ENCODE results near the gene EHBP1L1.

EHBP1L1 gene

DNA sequence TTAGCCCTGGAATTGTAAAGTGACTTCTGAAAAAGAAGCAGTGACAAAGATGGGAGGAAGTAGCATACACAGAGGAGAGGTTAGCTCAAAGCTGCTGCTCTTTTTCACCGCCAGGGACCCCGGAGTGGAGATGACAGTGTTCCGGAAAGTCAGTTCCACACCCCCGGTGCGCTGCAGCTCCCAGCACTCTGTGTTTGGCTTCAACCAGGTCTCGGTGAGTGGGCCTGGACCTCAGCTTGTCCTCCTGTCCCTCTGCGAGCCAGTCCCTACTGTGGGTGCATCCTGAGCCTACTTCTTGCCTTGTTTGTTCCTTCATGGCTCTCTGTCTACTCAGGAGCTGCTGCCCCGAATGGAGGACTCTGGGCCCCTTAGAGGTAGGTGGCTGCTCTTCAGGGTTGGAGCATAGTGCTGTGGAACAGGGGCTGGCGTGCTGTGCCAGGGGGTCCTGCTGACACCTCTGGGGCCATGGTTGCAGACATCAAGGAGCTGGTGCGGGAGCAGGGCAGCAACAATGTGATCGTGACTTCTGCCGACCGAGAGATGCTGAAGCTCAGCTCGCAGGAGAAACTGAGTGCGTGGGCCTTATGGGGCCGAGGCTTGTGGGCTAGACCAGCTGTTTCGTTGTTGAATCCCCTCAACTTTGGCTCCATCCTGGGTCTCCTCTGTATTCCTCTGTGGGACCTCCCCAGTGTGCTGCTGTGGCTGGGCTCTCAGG lies 41.4 kb downstream of the EHBP1L1 start:
- DNase-seq = no peak

DNA sequence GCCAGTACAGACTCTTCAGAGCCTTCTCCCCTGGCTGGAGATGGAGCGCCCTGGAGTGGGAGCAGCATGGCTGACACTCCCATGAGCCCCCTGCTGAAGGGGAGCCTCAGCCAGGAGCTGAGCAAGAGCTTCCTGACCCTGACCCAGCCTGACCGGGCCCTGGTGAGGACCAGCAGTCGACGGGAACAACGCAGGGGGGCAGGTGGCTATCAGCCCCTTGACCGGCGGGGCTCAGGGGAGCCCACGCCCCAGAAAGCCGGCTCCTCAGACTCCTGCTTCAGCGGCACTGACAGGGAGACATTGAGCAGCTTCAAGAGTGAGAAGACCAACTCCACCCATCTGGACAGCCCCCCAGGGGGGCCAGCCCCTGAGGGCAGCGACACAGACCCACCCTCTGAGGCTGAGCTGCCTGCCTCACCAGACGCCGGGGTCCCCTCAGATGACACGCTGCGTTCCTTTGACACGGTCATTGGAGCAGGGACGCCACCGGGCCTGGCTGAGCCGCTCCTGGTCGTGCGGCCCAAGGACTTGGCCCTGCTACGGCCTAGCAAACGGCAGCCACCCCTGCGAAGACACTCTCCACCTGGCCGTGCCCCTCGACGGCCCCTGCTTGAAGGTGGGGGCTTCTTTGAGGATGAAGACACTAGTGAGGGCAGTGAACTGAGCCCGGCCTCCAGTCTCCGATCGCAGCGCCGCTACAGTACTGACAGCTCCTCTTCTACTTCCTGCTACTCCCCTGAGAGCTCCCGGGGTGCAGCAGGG lies 42.3 kb downstream of the EHBP1L1 start:
- DNase-seq = no peak

DNA sequence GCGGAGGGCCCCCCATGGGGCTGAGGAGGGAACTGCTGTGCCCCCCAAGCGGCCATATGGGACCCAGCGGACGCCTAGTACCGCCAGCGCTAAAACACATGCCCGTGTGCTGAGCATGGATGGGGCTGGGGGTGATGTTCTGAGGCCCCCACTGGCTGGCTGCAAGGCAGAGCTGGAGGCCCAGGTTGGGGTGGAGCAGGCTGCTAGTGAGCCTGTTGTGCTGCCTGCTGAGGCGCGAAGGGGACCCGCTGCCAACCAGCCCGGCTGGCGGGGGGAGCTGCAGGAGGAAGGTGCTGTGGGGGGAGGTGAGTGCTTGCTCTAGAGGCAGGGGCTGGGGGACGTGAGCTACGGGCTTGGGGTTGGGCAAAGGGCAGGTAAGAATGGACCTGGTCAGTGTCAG lies 42.9 kb downstream of the EHBP1L1 start:
- DNase-seq = no peak

DNA sequence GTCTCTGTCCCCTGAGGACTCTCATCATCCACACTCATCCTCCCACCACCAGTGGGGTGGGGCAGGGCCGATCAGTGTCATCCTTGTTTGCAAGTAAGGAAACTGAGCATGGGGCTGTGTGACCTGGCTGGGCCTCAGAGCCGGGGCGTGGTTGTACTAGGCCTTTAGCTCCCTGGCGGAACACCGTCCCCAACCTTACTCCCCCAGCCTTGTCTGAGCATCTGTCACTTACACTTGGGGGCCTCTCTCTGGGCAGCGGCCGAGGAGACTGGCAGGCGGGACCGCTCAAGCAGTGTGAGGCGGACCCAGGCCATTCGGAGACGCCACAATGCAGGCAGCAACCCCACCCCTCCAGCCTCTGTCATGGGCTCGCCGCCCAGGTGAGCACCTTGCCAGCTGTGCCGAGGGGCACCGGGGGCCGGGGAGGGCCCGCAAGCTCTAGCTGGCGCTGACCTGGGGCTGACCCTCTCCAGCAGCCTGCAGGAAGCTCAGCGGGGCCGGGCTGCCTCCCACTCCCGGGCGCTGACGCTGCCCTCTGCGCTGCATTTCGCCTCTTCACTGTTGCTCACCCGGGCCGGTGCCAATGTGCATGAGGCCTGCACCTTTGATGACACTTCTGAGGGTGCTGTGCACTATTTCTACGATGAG lies 43.6 kb downstream of the EHBP1L1 start:
- no peak for DNase-seq

DNA sequence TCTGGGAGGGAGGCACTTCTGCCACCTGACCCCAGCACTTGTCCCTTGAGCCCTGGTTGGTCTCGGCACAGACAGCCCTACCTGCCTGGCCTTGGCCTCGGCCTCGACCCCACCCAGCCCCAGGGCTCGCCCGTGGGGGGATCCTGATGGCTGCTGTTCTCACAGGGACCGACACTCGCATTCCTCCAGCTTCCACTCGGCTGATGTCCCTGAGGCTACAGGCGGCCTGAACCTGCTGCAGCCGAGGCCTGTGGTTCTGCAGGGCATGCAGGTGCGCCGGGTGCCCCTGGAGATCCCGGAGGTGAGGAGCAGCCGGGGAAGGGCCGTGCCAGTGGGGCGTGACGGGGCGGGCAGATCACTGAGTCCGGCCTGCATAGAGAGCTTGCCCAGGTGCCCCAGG lies 44.8 kb downstream of the EHBP1L1 start:
- no peak for DNase-seq

DNA sequence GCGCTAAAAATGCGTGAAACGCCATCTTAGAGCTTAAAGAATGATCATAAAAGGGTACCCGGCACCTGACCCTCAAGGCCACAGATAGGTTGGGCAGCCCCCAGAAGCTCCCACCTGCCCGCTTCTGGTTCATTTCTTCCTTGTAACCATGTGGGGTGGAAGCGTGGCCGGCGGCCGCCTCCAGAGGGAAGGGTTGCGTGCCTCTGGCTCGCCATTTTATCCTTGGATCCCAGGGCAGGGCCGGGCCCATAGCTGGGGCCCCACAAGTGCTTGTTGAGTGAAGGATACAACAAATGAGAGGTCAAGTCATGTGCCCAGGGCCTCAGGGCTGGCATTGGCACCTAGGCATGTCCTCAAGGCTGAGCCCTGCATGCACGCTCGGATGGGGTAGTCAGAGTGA lies 45.6 kb downstream of the EHBP1L1 start:
- DNase-seq = no peak

DNA sequence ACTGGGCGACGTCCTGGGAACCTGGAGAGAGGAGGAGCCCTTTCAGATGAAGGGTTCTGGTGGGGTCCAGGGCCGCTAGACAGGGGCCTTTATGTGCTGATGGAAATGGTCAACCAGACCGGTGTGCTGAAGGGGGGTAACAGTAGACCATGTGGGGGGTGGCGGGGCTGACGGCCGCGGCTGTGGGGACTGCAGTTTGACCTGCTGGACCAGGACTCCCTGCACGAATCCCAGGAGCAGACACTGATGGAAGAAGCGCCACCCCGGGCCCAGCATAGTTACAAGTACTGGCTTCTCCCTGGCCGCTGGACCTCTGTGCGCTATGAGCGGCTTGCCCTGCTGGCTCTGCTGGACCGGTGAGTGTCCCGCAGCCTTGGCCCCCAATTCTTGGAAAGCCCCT lies 46.2 kb downstream of the EHBP1L1 start:
- no peak for DNase-seq

DNA sequence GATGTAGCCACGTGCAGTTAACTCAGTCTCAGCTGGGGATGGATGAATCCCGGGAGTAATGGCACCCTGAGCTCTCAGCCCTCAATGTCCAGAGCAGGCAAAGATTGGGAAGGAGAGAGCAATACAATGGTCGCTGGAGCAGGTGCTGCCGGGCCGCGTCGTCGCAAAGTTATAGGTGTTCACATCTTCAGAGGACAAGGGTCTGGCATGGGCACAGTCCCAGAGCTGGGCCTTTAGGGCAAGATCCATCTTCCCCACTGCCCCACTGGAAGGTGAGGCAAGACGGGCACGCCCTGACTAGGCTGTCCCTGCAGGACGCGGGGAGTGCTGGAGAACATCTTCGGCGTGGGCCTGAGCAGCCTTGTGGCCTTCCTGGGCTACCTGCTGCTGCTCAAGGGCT lies 47.3 kb downstream of the EHBP1L1 start:
- DNase-seq = no peak

DNA sequence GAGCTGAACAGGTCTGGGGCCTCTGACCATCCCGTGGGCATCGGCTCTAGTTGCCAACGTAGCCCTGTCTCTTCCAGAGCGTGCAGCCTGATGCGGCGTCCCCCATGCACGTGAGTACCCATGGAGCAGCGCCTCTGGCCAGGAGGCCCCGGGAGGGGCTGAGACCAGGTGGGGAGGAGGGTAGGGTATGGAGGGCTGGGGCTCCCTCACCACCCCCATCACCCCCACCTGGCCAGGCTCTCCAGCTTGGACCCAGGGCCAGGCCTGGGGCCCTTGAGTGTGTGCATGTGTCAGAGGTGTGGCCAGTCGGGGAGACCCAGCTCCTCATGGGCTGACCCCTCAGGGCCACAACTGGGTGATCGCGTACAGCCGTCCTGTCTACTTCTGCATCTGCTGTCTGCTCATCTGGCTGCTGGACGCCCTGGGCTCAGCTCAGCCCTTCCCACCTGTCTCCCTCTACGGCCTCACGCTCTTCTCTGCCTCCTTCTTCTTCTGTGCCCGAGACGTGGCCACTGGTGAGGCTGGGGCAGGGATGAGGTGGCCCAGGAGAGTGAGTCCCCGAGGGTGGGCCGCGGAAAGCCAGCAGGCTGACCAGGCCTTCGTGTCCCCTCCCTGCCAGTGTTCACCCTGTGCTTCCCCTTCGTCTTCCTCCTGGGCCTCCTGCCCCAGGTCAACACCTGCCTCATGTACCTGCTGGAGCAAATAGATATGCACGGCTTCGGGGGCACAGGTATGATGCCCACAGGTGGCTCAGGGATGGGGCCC lies 48.2 kb downstream of the EHBP1L1 start:
- DNase-seq = no peak

DNA sequence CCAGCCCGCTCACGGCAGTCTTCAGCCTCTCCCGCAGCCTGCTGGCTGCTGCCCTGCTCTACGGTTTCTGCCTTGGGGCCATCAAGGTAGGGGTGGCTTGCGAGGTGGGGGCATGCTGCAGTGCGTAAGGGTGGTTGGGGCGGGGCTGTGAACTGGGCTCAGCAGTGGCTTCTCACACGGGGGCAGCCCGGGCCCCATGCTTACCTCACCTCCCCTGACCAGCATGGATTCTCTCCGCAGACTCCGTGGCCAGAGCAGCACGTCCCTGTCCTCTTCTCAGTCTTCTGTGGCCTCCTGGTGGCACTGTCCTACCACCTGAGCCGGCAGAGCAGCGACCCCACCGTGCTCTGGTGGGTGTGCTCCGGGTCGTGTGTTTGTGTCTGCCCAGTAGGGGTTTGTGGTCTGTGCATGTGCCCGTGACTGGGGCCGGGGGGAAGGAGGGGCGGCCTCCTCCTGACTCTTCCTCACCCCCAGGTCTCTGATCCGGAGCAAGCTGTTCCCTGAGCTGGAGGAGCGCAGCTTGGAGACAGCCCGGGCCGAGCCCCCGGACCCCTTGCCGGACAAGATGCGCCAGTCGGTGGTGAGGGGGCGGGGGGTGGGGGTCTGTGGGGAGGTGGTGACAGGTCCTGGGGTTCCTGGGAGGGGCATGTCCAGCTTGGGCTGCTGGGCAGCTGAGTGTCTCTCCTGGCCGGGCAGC lies 49.2 kb downstream of the EHBP1L1 start:
- no peak for DNase-seq

DNA sequence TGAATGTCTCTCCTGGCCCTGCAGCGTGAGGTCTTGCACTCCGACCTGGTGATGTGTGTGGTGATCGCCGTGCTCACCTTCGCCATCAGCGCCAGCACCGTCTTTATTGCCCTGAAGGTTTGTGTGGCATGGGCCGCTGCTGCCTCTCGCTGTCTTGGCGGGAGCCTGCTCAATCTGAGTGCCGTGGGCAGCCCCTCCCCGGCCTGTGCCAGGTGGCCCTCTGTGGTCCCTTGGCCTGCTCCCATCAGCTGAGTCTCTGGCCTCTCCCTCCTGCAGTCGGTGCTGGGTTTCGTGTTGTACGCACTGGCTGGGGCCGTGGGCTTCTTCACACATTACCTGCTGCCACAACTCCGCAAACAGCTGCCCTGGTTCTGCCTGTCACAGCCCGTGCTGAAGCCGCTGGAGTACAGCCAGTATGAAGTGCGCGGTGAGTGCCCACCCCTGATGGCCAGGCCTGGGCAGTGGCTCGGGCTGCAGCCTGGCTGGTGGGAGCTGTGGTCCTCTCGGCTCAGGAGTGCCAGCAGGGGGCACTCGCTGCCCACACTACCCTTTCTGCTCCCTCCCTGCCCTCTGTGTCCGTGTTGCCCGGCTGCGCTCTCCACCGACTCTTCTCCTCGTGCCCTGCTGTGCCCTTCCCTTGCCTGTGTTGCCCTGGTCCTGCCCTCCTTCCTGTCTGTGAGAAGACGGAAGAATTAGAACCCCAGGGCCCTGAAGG lies 49.9 kb downstream of the EHBP1L1 start:
- DNase-seq = peak in 1 of 2 experiments; percentile 45

DNA sequence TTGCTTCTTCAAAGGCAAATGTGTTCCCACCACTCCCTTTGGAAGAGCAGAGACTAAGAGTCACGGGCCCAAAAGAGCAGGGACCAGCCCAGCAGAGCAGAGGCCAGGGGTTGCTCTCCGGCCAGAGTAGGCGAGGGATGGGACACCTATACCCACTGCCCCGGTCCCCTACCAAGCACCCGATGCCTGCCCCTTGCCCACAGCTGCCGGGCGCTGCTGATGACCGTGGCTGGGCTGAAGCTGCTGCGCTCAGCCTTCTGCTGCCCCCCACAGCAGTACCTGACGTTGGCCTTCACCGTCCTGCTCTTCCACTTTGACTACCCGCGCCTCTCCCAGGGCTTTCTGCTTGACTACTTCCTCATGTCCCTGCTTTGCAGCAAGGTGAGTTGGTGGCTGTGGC lies 51.3 kb downstream of the EHBP1L1 start:
- DNase-seq = no peak

DNA sequence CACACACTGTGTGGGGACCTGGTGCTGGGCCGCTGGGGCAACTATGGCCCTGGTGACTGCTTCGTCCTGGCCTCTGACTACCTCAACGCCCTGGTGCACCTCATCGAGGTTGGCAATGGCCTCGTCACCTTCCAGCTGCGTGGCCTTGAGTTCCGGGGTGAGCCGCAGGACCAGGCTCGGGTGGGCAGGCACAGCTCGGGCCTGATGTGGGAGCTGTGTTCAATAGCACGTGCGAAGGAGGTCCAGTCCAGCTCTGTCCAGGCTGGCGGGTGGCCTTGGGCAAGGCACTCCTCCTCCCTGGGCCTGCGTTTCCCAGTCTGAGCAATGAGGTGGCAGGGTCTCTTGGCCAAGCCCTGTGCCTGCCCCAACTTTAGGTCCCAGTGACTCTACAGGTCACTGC lies 53.7 kb downstream of the EHBP1L1 start:
- no peak for DNase-seq

DNA sequence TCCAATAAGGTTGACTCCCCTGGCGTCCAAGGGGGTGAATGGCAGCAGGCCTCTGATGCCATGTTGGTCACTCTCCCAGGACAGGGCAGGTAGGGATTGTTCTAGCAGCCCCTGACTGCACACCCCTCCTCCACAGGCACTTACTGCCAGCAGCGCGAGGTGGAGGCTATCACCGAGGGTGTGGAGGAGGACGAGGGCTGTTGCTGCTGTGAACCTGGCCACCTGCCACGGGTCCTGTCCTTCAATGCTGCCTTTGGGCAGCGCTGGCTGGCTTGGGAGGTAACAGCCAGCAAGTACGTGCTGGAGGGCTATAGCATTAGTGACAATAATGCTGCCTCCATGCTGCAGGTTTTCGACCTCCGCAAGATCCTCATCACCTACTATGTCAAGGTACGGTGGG lies 54.4 kb downstream of the EHBP1L1 start:
- no peak for DNase-seq

DNA sequence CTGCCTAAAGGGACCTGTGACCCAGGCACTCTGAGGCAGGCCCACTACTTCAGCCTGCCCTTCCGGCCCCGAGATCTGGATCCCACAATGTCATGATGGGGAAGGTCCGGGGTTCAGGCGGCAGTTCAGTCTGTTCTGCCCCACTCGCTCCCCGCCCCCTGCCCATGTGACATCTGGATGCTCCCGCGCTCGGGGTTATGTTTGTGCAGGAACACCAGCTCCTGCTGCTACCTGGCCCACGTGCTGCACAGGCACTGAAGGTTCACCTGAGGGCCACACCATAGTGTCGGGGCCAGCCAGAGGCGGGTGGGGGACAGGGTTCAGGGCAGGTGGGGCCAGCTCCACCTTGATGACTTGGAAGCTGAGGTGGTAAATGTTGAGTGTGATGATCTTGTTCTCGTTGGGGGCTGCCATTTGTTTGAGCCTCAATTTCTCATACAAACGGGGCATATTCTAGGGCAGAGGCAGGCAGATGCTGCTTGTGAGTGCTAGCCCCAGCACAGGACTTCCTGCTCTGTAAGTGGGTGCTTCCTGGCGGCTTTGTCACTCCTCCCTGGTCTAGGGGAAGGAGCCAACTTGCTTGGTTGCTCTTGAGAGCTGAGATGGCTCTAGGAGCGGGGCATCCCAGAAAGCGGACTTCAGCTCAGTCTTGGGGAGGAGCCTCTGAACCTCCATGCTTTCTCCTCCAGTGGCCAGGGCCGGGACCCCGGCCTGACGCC lies 57.7 kb downstream of the EHBP1L1 start:
- no peak for DNase-seq

DNA sequence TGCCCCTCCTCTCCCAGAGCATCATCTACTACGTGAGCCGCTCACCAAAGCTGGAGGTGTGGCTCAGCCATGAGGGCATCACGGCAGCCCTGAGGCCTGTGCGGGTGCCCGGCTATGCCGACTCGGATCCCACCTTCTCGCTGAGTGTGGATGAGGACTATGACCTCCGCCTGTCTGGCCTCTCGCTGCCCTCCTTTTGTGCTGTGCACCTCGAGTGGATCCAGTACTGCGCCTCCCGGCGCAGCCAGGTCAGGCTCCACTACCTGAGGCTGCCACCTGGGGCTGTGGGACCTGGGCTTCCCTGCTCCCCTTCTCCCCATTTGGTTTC lies 58.2 kb downstream of the EHBP1L1 start:
- no peak for DNase-seq

DNA sequence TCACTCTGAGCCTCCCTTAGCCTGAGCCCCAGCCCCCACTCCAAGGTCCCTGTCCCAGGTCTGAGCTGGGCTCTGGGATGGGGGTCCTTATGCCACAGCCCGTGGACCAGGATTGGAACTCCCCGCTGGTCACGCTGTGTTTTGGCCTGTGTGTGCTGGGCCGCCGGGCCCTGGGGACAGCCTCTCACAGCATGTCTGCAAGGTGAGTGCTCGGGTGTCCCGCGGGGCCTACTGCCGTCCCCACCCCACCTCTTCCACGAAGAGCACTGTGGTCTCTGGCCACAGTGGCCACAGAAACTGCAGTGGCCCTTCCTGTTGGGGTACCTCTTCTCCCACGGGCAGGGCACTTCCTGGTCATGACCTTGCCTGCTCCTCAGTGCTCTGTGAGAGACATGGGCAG lies 58.6 kb downstream of the EHBP1L1 start:
- DNase-seq = no peak

DNA sequence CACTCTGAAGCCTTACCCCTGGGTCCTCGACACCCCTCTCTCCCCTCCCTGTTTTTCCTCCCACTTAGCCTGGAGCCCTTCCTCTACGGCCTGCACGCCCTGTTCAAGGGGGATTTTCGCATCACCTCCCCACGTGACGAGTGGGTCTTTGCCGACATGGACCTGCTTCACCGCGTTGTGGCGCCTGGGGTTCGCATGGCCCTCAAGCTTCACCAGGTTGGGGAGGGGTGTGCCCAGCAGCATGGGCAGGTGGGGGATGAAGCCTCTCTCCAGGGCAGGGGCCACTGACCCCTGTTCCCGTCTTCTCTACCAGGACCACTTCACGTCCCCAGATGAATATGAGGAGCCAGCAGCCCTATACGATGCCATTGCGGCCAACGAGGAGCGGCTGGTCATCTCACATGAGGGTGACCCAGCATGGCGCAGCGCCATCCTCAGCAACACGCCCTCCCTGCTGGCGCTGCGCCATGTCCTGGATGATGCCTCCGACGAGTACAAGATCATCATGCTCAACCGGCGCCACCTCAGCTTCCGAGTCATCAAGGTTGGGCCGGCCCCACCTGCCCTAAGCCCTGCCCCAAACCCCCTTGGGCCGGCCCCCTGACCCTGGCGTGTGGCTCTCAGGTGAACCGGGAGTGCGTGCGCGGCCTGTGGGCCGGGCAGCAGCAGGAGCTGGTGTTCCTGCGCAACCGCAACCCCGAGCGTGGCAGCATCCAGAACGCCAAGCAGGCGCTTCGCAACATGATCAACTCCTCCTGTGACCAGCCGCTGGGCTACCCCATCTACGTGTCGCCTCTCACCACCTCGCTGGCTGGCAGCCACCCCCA lies 59.3 kb downstream of the EHBP1L1 start:
- no peak for DNase-seq

DNA sequence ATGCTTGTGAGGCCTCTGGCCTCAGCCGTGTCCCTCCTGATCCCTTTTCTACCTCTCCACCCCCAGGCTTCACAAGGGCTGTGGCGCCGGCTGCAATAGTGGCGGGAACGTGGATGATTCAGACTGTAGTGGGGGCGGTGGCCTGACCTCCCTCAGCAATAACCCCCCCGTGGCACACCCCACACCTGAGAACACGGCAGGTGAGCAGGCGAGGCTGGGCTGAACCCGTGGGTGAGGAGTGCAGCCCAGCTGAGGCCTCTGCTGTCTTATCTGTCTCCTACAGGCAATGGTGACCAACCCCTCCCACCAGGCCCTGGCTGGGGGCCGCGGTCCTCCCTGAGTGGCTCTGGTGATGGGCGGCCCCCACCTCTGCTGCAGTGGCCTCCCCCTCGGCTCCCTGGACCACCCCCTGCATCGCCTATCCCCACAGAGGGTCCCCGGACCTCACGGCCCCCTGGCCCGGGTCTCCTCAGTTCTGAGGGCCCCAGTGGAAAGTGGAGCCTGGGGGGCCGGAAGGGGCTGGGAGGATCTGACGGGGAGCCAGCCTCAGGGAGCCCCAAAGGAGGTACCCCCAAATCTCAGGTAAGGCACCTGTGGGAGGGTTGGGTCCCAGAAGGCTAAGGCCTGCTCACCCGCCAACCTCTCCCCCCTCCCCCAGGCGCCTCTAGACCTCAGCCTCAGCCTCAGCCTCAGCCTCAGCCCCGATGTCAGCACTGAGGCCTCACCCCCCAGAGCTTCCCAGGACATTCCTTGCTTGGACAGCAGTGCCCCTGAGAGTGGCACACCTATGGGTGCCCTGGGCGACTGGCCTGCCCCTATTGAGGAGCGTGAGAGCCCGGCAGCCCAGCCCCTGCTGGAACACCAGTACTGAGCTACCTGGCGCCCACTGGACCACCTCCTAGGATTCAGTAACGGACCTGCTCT lies 60.5 kb downstream of the EHBP1L1 start:
- no peak for DNase-seq
